Right ventricle myocardium inferior (tissue), 1 donor: ENCODE measurements around the gene DICER1. TPM values are rescaled to one million over a fixed set of nuclear protein-coding genes. Genes with fewer than 3 reads are reported as not detected.
"Not testable (repeated sequence)": the region's sequence is repeated elsewhere in the genome, so short reads cannot be mapped to it uniquely, and the experiment has no call there.

Source experiments
- ATAC-seq: fragments of 200-7000 bp; cut with Tn5 transposase; one replicate; pipeline ENCODE4 v1.9.1; 2020; ENCODE audit warnings: mild to moderate bottlenecking, moderate library complexity
- DNase-seq: peaks from one replicate; pipeline ENCODE4 v3.0.0; 2021; ENCODE audit errors: missing footprints
- intact Hi-C: fragments of 100-400 bp; cut with DNase I; formaldehyde crosslinking; loops from one replicate; pipeline ENCODE4 v1.11.0; 2022
- total RNA-seq: library from RNA; stranded (reverse); fragmentation: NEBNext Ultra II Directional; extraction: Animal tissue kit (Norgen Biotek cat#: 25700); gene quantifications from one replicate; pipeline ENCODE4 v1.2.1, GENCODE V29; 2021
- donor health status: DM: no; HTN: yes; CAD: no; lungs with severe emphysema.

DICER1 gene
- total RNA-seq, 1 donor from 2014 or later: 20.7 TPM

GRCh38 chr14:95163132-95163531 is 5.8 kb upstream of the DICER1 start:
- ATAC-seq: no peak
- no peak for DNase-seq
- intact Hi-C loops: loop anchor here (5.0 kb wide), 1 partner anchor 359 kb away; no protein-coding TSS in a partner anchor

GRCh38 chr14:95162641-95163040 is 5.3 kb upstream of the DICER1 start:
- intact Hi-C loops: loop anchor here (5.0 kb wide), 1 partner anchor 360 kb away; no protein-coding TSS in a partner anchor
- DNase-seq: no peak
- no peak for ATAC-seq

- DNase-seq (no peak), ATAC-seq (peak; percentile 32)
- intact Hi-C loops: loop anchor here (2.0 kb wide), 1 partner anchor 104 kb away; no protein-coding TSS in a partner anchor
Measured at GRCh38 chr14:95157048-95157326, 342 bp downstream of the DICER1 start.

- intact Hi-C loops: loop anchor here (2.0 kb wide), 1 partner anchor 104 kb away; no protein-coding TSS in a partner anchor
- DNase-seq (peak; percentile 78), ATAC-seq (peak; percentile 14)
Measured at GRCh38 chr14:95156161-95157047, 925 bp downstream of the DICER1 start.

- DNase-seq (no peak), ATAC-seq (no peak)
- intact Hi-C loops: no loop called here
Measured at GRCh38 chr14:95155045-95155444, 2.3 kb downstream of the DICER1 start.

GRCh38 chr14:95153866-95154265 is 3.5 kb downstream of the DICER1 start:
- intact Hi-C loops: no loop called here
- DNase-seq (no peak), ATAC-seq (no peak)

- intact Hi-C loops: no loop called here
- no peak for ATAC-seq
- no peak for DNase-seq
Measured at GRCh38 chr14:95151561-95151960, 5.8 kb downstream of the DICER1 start.

- ATAC-seq: no peak
- intact Hi-C loops: no loop called here
- no peak for DNase-seq
Measured at GRCh38 chr14:95150910-95151309, 6.4 kb downstream of the DICER1 start.

GRCh38 chr14:95149441-95149840 is 7.9 kb downstream of the DICER1 start:
- intact Hi-C loops: no loop called here
- ATAC-seq (no peak), DNase-seq (no peak)

- DNase-seq (no peak), ATAC-seq (no peak)
- intact Hi-C loops: no loop called here
Measured at GRCh38 chr14:95147597-95147996, 9.7 kb downstream of the DICER1 start.

- intact Hi-C loops: no loop called here
- DNase-seq (no peak), ATAC-seq (peak; percentile 3)
Measured at GRCh38 chr14:95146079-95146771, 11.1 kb downstream of the DICER1 start.

- DNase-seq: no peak
- ATAC-seq: no peak
- intact Hi-C loops: no loop called here
Measured at GRCh38 chr14:95144849-95145248, 12.5 kb downstream of the DICER1 start.

GRCh38 chr14:95143808-95144620 is 13.3 kb downstream of the DICER1 start:
- ATAC-seq (no peak), DNase-seq (no peak)
- intact Hi-C loops: no loop called here

GRCh38 chr14:95142208-95142607 is 15.1 kb downstream of the DICER1 start:
- DNase-seq (no peak), ATAC-seq (no peak)
- intact Hi-C loops: no loop called here

- no peak for DNase-seq
- no peak for ATAC-seq
- intact Hi-C loops: no loop called here
Measured at GRCh38 chr14:95141684-95142083, 15.6 kb downstream of the DICER1 start.

- DNase-seq (no peak), ATAC-seq (peak; percentile 14)
Measured at GRCh38 chr14:95140060-95140858, 17.1 kb downstream of the DICER1 start.

GRCh38 chr14:95138876-95139275 is 18.5 kb downstream of the DICER1 start:
- no peak for DNase-seq
- ATAC-seq: no peak
- intact Hi-C loops: no loop called here

More at GRCh38 chr14:95140060-95140858, 17.1 kb downstream of the DICER1 start:
- intact Hi-C loops: no loop called here

- intact Hi-C loops, DNase-seq, ATAC-seq: not testable (repeated sequence)
Measured at GRCh38 chr14:95138455-95138854, 18.9 kb downstream of the DICER1 start.
